ENCODE results near the gene SGCA. TPM values are rescaled to one million over a fixed set of nuclear protein-coding genes. Genes with fewer than 3 reads are reported as not detected.

SGCA gene
- total RNA-seq, 1 donor from 2014 or later = not detected

DNA sequence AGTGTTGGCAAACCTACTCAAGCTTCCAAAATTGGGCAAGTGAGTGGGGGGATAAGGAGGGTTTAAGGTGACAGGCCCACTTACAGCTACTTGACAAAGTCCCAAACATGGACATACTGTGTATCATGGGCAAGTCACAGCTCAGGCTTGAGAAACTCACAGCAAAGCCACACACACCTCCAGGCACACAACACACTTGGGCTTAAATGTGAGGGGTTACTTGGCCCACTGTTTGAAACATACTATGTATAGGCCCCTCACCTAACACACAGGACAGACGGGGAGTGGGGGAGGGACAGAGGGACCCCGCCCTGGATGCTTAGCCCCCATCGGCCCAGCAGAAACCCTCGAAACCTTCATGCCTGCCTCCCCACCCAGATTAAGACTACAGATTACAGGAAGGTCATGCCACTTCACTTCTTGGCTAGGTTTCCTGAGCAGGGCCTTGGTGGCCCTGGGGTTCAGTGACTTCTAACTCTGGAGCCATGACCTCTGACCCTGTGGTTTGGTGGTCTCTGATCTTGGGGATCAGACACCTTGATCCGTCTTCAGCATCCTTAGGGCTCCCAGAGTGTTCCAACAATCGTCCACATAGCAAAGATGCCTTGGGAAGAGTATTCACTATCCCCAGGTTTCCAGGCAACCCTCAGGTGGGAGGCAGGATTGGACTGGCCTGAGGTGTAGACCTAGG is 33.6 kb upstream of the SGCA start:
- TF ChIP-seq, protein P1, sequence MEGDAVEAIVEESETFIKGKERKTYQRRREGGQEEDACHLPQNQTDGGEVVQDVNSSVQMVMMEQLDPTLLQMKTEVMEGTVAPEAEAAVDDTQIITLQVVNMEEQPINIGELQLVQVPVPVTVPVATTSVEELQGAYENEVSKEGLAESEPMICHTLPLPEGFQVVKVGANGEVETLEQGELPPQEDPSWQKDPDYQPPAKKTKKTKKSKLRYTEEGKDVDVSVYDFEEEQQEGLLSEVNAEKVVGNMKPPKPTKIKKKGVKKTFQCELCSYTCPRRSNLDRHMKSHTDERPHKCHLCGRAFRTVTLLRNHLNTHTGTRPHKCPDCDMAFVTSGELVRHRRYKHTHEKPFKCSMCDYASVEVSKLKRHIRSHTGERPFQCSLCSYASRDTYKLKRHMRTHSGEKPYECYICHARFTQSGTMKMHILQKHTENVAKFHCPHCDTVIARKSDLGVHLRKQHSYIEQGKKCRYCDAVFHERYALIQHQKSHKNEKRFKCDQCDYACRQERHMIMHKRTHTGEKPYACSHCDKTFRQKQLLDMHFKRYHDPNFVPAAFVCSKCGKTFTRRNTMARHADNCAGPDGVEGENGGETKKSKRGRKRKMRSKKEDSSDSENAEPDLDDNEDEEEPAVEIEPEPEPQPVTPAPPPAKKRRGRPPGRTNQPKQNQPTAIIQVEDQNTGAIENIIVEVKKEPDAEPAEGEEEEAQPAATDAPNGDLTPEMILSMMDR (conservative IDR thresholded peaks at IDR 0.05) = no peak
- no peak for DNase-seq (ENCODE audit: low read depth, low spot score)
- H3K27me3 Mint-ChIP-seq (ENCODE audit: low read depth) = peaks cover 16% of the 10 kb centered on the region

DNA sequence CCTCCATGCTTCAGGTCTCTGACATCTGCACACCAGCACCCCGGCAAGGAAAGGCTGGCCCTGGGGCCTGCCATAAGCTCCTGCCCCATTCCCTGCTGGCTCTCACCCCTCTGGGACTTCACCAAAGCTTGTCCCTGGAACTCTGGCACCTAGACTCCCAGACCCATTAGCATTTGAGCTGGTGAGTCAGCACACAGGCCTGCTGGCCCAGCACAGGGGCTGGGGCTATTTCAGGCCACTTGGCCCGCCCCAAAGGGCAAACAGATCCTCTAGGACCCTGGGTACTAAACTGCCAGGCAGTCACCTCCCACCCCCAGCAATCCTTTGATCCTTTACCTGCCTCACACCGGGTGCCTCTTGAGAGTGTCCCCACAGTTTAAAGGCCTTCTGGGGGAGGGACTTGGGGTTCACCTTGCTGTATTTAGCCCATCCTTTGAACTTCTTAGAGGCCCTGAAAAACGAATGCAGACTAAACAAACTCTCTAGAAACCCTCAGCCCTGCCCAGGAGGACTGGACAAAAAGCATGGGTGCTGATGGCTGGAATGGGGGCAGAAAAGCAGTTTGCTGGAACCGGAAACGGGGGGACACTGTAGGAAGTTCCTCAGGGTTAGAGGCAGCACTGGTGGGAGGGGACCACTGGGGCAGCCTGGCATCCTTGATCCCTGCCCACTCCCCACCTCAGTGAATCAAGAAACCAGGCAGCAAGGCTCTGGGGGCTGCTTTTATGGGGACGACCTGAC is 32.6 kb upstream of the SGCA start:
- Mint-ChIP-seq H3K36me3 (ENCODE audit: low read depth) (peaks cover 5% of the 10 kb centered on the region), H3K27ac (ENCODE audit: unreplicated experiment) (no peak overlapping the region), H3K4me3 (no peak overlapping the region), H3K27me3 (ENCODE audit: low read depth) (peaks cover 16% of the 10 kb centered on the region), H3K4me1 (peaks cover 20% of the 10 kb centered on the region), H3K9me3 (no peaks in the 10 kb centered on the region)
- no peak for DNase-seq (ENCODE audit: low read depth, low spot score)
- TF ChIP-seq, protein P1 (conservative IDR thresholded peaks at IDR 0.05) = no peak

More for the DNA sequence above, 33.6 kb upstream of the SGCA start:
- H3K36me3 Mint-ChIP-seq (ENCODE audit: low read depth) = peaks cover 5% of the 10 kb centered on the region
- no peak overlapping the region for H3K27ac Mint-ChIP-seq (ENCODE audit: unreplicated experiment)
- H3K4me1 Mint-ChIP-seq = peaks cover 25% of the 10 kb centered on the region
- H3K4me3 Mint-ChIP-seq = peak overlapping the region; percentile 82
- H3K9me3 Mint-ChIP-seq = no peaks in the 10 kb centered on the region

DNA sequence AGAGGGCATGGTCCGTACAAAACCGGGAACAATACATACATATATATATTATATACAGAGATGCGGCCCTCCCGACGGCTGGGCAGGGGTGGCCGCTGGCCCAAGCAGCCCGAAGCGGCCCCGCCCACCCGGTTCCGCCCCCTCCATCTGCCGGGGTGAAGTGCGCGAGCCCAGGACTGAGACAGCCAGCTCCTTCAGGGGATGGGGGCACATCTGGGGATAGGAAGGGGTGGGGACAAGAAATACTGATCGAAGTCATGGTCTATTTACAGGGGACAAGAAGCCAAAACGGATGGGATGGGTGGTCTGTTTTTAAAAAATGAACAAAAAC is 32.1 kb upstream of the SGCA start:
- no peak for DNase-seq (ENCODE audit: low read depth, low spot score)
- H3K36me3 Mint-ChIP-seq (ENCODE audit: low read depth) = peaks cover 7% of the 10 kb centered on the region
- peaks cover 15% of the 10 kb centered on the region for H3K4me1 Mint-ChIP-seq
- TF ChIP-seq, protein P1 (conservative IDR thresholded peaks at IDR 0.05) = no peak
- peaks cover 12% of the 10 kb centered on the region for H3K27me3 Mint-ChIP-seq (ENCODE audit: low read depth)
- no peak overlapping the region for H3K27ac Mint-ChIP-seq (ENCODE audit: unreplicated experiment)
- peak overlapping the region; percentile 35 for H3K4me3 Mint-ChIP-seq
- no peaks in the 10 kb centered on the region for H3K9me3 Mint-ChIP-seq

DNA sequence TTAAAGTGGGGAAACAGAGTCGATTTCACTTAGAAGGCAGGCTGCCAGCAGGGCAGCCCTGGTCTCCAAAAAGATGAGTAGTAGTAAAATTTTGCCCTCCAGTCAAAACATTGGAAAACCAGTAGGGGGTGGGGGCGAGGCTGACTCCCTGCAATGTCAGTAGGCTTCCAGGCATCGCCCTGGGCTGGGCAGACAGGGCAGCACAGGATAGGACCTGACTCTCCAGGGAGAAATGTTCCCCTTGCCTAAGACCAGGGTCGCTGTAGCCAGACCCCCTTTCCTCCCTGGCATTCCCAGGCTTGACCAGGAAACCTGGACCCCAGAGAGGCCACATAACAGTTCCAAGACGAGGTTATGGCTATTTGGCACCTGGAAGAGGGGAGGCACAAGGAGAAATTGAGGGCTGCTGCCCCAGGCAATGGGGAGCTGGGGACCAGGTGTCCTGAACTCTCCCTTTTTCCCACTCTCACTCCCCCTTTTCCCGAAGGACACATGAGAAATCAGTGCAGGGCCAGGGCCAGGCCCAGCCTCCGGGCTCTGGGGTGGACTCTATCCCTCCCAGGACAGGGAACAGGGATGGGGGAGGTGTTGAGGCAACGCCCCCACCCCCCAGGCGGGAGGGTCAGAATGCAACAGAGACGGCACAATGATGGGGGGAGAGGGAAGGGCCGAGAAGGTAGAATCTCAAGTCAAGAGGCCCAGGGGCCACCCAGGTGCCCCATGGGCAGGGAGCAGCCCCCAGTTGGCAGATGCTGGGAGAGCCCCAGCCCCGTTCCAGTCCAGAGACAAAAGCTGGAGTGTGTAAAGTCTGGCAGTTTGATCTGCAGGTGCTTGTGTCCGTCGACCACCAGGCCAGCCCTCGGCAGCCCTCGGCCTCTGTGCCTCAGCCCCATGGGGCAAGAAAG is 31.3 kb upstream of the SGCA start:
- H3K36me3 Mint-ChIP-seq (ENCODE audit: low read depth) = peaks cover 7% of the 10 kb centered on the region
- TF ChIP-seq, protein P1 (conservative IDR thresholded peaks at IDR 0.05) = no peak
- H3K27me3 Mint-ChIP-seq (ENCODE audit: low read depth) = peaks cover 11% of the 10 kb centered on the region
- no peak for DNase-seq (ENCODE audit: low read depth, low spot score)
- peak overlapping the region; percentile 35 for H3K4me3 Mint-ChIP-seq
- H3K9me3 Mint-ChIP-seq = no peaks in the 10 kb centered on the region
- H3K27ac Mint-ChIP-seq (ENCODE audit: unreplicated experiment) = no peak overlapping the region
- H3K4me1 Mint-ChIP-seq = peaks cover 13% of the 10 kb centered on the region

DNA sequence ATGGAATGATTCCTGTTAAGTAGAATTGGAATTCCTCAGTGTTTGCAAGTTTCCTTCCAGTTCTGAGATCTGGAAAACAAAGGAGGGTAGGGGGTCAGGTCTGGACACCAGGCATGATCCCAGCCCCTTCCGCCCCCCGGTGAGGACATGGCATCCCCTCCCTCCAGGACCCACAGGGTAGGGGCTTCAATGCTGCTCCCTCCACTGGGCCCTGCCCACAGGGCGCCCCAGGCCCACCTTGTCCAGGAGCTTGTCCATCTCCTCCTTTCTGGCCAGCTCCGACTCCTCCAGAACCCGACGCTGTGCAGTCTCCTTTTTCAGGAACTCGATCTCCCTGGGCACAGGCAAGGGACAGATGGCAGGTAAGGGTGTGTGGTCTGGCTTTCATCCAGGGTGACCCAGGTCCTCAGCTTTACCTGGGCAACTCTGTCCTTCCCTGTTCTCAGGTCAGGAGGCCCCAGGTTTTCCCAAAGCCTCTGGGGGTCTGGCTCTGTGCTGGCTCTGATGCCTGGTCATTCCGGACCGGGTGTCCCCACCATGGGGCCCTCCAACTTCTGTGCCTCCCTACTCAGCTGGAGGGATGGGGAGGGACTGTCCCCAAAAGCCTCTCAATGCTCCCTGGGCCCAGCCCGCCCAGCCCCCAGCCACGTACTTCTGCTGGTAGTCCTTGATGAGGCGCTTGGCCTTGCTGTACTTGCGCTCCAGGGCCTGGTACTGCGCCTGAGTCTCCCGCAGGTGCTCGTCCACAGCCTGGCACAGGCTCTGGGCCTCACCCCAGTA is 30.3 kb upstream of the SGCA start:
- no peak for DNase-seq (ENCODE audit: low read depth, low spot score)
- Mint-ChIP-seq H3K4me1 (peaks cover 19% of the 10 kb centered on the region), H3K27me3 (ENCODE audit: low read depth) (peaks cover 14% of the 10 kb centered on the region), H3K36me3 (ENCODE audit: low read depth) (peaks cover 15% of the 10 kb centered on the region), H3K27ac (ENCODE audit: unreplicated experiment) (no peak overlapping the region), H3K4me3 (no peak overlapping the region), H3K9me3 (no peaks in the 10 kb centered on the region)
- TF ChIP-seq, protein P1 (conservative IDR thresholded peaks at IDR 0.05) = no peak
